ENCODE results near the gene PTPRA.
"Not testable (repeated sequence)": the region's sequence is repeated elsewhere in the genome, so short reads cannot be mapped to it uniquely, and the experiment has no call there.

Gene PTPRA

DNA sequence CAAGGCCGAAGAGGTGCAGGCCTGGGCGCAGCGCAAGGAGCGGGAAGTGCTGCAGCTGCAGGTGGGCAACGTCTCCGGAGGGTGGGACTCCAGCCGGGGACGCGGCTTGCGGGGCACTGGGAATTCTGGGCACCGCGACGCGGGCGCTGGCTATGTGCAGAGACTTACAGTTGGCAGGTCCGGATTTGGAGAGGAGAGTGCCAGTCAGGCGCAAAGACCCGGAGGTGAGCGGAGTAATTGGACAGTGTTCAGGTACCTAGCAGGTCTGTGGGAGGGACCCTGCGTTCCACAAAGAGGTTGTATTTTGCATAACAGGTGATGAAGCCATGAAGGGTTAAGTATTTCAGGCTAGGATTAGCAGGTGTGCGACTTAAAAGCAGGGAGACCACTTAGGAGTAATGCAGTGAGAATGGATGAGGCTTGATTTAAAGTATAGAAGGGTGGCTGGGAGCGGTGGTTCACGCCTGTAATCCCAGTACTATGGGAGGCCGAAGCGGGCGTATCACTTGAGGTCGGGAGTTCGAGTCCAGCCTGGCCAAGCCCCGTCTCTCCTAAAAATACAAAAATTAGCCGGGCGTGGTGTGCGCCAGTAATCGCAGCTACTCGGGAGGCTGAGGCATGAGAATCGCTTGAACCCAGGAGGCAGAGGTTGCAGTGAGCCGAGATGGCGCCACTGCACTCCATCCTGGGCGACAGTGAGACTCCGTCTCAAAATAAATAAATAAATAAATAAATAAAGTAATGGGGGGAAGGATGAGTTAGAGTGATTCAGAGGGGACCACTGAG lies 173.6 kb downstream of the PTPRA start:
- no peak for DNase-seq

DNA sequence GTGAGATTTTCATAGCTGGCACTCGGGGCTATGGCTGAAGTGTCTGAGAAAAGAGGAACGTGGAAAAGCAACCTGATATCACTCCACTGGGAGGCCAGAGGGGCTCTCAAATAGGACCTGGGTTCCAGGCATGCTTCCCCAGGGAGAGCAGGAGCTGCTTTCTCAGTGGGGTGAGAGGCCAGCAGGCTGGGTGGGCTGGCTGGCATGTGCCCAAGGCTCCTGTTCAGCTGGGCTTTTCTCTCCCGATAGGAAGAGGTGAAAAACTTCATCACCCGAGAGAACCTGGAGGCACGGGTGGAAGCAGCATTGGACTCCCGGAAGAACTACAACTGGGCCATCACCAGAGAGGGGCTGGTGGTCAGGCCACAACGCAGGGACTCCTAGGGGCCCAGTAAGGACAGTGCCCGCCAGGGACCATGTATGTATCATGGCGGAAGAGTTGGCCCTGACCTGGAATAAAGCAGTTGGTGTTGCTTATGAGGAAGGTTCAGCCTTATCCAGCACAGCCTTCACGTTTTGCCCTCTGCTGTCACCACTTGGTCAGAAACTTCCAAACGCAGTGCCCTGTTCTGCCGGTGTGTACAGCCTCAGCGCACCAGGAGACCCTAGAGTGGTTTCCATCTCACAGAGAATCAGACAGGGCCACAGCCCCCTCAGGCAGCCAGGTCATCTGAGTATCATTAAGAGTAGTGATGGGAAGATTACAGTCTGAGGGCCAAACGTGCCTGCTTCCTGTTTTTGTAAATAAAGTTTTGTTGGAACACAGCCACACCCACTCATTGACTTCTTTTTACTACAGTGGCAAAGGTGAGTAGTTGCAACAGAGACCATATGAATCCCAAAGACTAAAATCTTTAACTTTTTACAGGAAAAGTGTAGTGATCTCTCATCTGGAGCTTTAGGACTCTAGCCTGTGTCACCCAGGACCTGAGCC lies 174.5 kb downstream of the PTPRA start:
- DNase-seq, result no peak

DNA sequence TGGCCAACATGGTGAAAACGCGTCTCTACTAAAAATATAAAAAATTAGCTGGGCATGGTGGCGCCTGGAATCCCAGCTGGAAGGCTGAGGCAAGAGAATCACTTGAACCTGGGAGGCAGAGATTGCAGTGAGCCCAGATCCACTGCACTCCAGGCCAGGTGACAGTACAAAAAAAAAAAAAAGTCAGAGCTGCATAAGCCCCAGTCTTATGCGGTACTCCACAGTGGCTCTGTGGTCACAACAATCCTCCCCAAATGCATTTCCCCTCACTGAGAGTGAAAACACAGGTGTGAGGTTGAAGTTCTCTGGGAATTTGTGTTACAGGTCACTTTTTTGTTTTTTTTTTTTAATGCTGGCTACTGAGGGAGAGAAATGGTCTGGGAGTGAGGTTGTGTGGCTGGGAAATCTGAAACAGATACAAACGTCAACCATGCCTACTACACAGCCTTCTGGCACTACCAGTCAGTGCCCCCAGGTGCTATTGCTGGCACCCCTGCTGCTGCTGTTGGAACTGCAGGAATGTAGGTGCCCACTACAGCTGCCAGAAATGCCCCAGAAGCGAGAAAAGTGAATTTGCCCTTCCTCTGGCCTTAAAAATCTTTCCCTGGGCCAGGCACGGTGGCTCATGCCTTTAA lies 178.2 kb downstream of the PTPRA start:
- DNase-seq, result no peak

DNA sequence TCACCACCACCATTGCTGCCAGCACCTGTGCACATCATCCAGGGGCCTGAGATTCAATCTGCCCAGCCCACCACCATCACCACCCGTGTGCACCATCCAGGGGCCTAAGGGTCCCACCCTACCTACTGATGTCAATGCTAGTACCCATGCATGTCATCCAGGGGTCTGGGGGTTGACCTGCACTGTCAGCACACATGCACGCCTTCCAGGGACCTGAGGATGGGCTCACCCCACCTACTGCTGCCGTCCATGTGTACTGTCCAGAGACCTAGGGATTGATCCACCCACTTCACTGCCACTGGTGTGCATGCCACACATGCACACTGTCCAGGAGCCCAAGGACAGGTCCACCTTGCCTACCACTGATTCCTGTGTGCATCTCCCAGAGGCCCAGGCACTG lies 186.2 kb downstream of the PTPRA start:
- no peak for DNase-seq

DNA sequence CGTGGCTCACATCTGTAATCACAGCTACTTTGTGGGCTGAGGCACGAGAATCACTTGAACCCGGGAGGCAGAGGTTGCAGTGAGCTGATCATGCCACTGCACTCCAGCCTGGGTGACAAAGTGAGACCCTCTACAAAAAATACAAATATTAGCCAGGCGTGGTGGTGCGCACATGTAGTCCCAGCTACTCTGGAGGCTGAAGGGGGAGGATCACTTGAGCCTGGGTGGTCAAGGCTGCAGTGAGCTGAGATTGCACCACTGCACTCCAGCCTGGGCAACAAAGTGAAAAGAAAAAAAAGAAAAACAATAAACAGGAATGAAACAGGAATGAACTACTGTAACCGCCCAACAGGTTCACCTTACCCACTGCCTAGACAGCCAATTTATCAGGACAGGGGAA lies 190.8 kb downstream of the PTPRA start:
- DNase-seq, result not testable (repeated sequence)

DNA sequence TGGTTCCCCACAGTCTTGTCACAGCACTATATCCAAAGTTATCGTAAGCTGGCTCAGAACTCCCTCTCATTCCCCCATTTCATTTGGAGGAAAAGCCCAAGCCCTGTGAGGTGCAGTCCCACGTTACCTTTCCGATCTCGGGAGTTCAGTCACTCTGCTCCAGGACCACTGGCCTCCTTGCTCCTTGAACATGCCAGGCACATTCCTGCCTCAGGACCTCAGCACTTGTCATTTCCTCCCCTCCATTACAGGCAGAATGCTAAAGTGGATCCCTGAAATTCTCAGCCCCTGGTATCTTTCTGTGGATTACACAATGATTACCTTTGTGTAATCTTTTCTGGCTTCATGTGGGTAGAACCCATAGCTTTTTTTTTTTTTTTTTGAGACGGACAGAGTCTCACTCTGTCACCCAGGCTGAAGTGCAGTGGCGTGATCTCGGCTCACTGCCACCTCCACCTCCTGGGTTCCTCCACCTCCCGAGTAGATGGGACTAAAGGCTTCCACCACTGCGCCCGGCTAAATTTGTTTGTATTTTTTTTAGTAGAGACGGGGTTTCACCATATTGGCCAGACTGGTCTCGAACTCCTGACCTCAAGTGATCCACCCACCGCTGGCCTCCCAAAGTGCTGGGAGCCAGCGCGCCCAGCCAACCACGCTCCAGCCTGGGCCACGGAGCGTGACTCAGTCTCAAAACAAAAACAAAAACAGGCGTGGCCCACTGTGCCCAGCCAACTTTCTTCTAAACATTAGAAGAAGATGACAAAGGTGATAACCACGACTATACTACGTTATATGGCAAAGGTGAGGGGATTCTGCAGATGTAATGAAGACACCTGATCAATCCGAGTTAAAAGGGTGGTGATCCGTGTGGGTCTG lies 194.1 kb downstream of the PTPRA start:
- no peak for DNase-seq

DNA sequence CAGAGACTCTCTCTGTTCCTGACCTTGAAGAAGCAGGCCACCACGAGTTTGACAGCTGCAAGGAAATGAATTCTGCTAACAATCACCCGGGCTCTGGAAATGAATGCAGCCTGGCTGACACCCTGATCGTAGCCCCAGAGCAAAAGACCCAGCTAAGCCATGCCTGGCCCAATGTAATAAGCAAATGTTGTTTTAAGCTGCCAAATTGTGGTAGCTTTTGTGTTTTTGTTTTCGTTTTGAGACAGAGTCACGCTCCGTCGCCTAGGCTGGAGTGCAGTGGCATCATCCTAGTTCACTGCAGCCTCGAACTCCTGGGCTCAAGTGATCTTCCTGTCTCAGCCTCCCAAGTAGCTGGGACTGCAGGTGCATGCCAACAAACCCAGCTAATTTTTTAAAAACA lies 194.8 kb downstream of the PTPRA start:
- no peak for DNase-seq

DNA sequence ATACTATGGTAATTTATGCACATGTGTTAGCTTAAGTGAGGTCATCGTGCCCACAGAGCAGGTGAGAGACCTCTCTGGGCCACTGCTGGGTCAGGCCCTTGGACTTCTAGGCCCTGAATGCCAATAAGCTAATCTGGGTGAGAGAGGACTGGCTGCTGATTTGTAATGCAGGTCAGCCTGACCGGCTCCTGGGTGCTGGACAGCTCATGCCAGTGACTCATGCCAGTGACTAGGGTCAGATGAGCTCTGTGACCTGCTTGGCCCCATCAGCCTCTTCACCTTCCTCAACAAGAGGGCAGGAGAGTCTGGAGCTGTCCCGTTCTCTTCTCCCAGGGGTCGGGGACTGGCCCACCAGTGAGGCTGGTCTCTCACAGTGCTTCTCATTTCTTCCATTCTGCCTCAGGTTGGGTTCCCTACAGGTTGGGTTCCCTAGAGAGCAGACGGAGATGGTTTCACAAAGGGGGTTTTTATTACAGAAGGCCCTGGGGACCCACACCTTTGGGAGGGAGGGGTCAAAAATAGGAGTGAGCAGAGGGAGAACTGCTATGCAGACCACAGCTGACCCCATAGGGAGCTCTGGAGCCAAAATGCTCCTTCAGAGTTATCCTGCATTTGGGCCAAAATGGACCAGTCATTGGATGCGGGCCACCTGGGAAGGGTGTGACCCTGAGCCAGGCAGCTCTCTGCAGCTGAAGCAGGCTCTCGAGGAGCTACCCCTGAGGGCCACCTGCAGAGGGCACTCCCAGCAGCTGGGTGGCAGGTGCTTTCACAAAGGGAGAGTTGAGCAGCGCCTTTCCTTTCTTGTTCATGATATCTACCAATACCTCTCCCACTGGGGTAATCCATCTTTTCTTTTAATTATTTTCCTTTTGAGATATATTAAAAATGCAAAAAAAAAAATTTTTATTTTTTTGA lies 196.0 kb downstream of the PTPRA start:
- DNase-seq, result no peak

DNA sequence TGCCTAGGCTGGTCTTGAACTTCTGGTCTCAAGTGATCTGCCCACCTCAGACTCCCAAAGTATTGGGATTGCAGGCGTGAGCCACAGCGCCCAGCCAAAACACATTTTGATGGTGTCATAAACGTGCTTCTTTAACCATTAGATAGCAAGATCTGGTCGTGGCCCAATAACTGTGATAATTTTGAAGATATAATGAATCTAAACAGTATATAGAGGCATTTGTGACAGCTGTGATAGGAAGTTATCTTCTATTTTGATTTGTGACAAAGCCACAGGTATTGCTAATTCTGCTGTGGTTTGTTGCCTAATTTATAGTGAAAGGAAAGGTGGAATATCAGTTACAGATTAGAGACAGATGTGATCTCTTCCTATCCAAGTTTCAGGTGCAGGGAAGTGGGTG lies 197.4 kb downstream of the PTPRA start:
- no peak for DNase-seq

DNA sequence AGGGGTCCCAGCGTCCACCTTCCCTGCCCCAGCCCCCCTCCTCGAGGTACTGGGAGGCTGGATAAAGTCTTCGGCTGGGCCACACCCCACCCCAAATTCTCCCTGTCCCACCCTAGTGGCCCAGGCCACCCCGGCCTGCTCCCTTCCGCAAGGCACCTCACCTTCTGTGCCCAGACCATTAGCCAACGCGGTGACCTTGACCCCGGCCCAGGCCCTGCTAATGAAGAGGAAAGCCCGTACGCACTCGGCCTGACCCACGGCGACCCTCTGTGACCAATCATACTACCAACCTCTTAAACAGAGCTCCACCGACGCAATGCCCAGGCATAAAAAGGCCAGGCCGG lies 198.0 kb downstream of the PTPRA start:
- DNase-seq, result no peak

DNA sequence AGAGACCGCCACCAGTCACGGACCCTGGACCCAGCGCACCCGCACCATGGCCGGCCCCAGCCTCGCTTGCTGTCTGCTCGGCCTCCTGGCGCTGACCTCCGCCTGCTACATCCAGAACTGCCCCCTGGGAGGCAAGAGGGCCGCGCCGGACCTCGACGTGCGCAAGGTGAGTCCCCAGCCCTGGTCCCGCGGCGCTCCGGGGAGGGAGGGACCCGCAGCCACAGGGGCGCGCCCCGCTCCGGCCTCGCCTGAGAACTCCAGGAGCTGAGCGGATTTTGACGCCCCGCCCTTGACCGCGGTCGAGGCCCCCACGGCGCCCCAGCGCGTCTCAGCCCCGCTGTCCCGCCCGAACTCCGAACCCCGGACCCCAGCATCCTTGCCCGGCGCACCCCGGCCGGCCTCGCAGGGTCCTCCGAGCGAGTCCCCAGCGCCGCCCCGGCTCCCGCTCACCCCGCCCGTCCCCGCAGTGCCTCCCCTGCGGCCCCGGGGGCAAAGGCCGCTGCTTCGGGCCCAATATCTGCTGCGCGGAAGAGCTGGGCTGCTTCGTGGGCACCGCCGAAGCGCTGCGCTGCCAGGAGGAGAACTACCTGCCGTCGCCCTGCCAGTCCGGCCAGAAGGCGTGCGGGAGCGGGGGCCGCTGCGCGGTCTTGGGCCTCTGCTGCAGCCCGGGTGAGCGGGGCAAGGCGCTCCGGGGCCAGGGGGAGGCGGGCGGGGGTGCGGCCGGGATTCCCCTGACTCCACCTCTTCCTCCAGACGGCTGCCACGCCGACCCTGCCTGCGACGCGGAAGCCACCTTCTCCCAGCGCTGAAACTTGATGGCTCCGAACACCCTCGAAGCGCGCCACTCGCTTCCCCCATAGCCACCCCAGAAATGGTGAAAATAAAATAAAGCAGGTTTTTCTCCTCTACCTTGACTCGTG lies 198.6 kb downstream of the PTPRA start, which contains the start of gene OXT:
TSS of gene OXT (plus strand) at position 11 of the 920 bp plus-strand sequence. CDS start at position 47, 36 bp downstream.
- peak; percentile 70 to 75 for DNase-seq

DNA sequence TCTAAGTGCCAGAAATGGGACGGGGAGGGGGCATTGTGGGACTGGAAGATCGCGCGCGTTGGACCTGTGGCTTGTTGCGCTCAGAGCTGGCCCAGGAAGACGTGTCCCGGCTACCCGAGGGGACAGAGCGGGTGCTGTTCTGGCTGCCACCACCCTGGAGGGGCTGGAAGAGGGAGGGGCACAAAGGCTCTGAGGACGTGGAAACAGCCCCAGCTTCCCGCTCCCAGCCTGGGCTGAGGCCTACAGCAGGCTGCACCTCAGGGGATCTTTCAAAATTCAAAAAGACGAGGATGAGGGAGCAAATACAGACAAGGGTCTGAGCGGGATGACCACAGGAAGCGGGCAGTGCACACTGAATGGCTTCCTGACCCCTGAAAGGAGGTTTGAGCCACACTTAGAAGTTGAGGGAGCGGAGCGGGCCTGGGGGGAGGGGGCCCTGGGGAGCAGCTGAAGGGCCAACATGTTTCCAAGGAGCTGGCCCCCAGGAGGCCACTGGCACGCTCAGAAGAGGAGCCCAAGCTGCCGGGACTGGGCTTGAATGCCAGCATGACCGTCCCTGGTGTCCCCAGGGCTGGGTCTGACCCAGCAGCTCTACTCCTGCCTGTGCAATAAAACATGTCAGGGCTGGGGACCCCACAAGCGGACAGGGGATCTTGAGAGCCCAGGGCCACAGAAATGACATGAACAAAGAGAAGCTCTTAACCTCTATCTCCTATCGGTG lies 199.4 kb downstream of the PTPRA start:
- no peak for DNase-seq

DNA sequence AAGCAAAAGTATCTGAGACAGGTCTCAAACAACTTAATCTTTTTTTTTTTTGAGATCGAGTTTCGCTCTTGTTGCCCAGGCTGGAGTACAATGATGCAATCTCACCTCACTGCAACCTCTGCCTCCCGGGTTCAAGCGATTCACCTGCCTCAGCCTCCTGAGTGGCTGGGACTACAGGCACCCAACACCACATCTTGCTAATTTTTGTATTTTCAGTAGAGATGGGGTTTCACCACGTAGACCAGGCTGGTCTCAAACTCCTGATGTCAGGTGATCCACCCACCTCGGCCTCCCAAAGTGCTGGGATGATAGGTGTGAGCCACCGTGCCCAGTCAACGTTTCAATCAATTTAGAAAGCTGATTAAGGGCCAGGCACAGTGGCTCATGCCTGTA lies 200.0 kb downstream of the PTPRA start:
- not testable (repeated sequence) for DNase-seq

DNA sequence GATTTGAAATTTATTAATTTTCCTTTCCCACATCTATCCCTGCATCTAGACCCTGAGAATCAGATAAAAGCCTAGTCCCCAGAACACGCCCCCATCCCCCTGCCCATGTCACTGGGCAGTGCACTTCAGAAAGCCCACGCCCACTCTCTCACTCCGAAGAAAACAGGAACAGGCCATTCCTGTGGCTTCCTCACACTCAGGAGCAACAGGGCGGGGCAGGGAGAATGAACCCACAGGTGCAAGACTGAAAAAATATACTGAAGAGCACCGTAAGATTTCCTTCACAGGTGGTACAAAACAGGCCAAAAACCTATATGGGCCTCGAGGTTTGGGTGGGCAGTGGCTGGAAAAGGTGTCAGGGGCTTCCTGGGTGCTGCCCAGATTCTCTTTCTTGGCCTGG lies 201.5 kb downstream of the PTPRA start:
- no peak for DNase-seq

DNA sequence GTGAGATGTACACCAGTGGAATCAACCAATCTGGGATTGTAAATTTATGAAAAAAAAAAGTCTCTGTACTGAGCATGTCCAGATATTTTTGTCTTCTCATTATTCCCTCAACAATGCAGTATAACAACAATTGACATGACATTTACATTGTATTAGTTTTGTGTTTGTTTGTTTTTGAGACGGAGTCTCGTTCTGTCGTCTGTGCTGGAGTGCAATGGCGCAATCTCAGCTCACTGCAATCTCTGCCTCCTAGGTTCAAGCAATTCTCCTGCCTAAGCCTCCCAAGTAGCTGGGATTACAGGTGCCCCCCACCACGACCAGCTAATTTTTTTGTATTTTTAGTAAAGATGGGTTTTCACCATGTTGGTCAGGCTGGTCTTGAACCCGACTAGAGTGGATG lies 202.0 kb downstream of the PTPRA start:
- not testable (repeated sequence) for DNase-seq

DNA sequence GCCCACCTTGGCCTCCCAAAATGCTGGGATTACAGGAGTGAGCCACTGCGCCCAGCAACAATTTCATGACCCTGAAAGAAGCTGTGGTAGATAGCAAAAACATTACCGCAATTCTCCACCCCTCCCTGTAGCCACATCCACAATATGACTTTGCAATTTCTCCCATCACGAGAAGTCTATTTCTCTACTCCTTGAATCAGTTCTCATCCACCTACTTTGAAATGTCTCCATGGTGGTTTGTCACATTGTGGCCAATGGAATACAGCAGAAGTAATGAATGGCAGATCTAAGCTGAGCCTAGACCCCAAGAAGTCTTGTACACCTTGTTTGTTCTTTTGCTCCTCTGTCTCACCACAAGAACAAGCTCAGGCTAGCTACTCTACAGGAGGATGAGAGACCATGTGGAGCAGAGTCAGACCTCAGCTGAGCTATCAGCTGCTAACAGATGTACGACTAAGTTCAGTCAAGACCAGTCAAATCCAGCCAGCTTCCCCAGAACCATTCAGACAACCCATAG lies 204.4 kb downstream of the PTPRA start:
- no peak for DNase-seq

DNA sequence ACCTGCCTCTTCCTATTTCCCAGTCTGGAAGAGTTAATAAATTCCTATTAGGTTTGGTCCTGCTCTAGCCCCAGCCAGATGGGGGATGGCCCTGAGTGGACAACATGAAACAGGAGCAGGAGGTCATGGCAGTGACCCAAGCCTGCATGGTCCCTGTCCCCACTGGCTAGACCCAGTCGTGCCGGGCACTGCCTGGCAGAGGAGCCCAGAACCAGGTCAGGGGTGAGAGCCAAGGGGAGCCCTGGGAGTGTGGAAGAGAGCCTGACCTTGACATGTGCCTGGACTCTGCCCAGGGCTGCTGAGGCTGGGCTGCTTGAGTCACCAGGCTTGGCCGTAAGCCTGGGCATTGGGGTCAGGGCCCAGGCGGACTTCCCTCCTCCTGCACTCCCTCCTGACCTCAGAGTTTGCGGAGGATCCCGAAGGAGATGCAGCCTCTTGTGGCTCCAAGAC lies 207.7 kb downstream of the PTPRA start:
- no peak for DNase-seq

DNA sequence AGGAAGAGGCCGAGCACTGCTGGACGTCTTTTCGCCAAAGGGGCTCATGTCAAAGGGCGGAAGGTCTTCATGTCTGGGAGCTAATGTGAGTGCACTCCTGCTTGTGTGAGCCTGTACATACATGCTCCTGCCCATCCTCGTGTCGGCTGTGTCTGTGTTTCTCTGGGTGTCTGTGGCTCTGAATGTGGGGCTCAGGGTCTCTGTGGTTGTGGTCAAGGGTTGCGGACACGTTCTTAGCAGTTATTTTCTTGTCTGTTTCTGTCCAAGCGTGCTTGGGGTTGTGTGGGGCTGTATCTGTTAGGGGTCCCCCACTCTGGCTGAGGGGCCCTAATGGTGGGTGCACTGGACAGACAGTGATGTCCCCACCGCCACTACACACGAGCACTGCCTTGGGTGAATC lies 208.4 kb downstream of the PTPRA start:
- DNase-seq, result no peak

DNA sequence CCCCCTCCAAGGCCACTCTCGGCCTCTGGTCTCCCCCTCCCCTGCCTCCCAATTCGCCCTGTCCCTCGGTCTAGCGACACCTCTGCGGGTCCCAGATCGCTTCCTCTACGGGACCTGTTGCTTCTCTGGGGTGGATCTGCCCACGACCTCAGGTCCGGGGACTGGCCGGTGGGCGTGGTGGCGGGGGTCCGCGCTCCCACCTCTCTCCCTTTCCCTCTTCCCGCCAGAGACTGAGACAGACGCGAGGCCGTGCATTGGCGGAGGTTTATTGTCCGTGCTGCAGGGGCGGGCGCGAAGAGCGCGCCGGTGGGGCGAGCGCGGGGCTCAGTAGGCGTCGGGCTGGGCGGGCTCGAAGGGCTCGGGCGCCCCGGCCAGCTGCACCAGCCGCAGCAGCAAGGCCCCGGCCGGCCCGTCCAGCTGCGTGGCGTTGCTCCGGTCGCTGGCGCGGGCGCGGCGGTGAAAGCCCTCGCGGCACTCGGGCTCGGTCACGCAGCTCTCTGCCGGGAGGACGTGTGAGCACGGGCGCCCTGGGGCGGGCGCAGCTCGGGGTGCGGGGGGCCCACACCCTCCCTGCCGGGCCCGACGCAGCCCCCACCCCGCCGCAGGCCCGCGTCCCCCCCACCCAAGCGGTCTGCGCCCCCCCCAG lies 209.1 kb downstream of the PTPRA start:
- DNase-seq, result no peak
